Ecto neural progenitor cell (in vitro differentiated cells): Measurements from ENCODE around the gene ZFHX3.

Experiments
- DNase-seq: peaks from one replicate; pipeline ENCODE4 v3.0.0-alpha.2; 2018; ENCODE audit warnings: low spot score

The ZFHX3 gene

GRCh38 chr16:73056448-73056847, 8.5 kb upstream of the ZFHX3 start:
- no peak for DNase-seq

- no peak for DNase-seq
These were observed 7.0 kb upstream of the ZFHX3 start for GRCh38 chr16:73054813-73055482.

- no peak for DNase-seq
These were observed 6.5 kb upstream of the ZFHX3 start for GRCh38 chr16:73054498-73054812.

- DNase-seq, result no peak
These were observed 6.2 kb upstream of the ZFHX3 start for GRCh38 chr16:73054125-73054484.

- no peak for DNase-seq
These were observed 5.6 kb upstream of the ZFHX3 start for GRCh38 chr16:73053364-73054124.

- no peak for DNase-seq
These were observed 5.1 kb upstream of the ZFHX3 start for GRCh38 chr16:73053038-73053363.

- no peak for DNase-seq
These were observed 4.6 kb upstream of the ZFHX3 start for GRCh38 chr16:73052576-73052975.

GRCh38 chr16:73051961-73052360, 4.0 kb upstream of the ZFHX3 start:
- no peak for DNase-seq

GRCh38 chr16:73051226-73051625, 3.3 kb upstream of the ZFHX3 start:
- DNase-seq, result no peak

- no peak for DNase-seq
These were observed 2.5 kb upstream of the ZFHX3 start for GRCh38 chr16:73050201-73051099.

- DNase-seq, result no peak
These were observed 1.6 kb upstream of the ZFHX3 start for GRCh38 chr16:73049511-73049910.

- no peak for DNase-seq
These were observed 1.2 kb upstream of the ZFHX3 start for GRCh38 chr16:73049091-73049490.

GRCh38 chr16:73048292-73049080, 558 bp upstream of the ZFHX3 start:
- peak; percentile 89 for DNase-seq

- no peak for DNase-seq
These were observed 750 bp downstream of the ZFHX3 start for GRCh38 chr16:73047221-73047535.

GRCh38 chr16:73046849-73047214, 1.1 kb downstream of the ZFHX3 start:
- no peak for DNase-seq

GRCh38 chr16:73046202-73046848, 1.6 kb downstream of the ZFHX3 start:
- no peak for DNase-seq

- DNase-seq, result no peak
These were observed 4.0 kb downstream of the ZFHX3 start for GRCh38 chr16:73043828-73044467.

- no peak for DNase-seq
These were observed 5.1 kb downstream of the ZFHX3 start for GRCh38 chr16:73042807-73043206.

GRCh38 chr16:73041676-73042075, 6.3 kb downstream of the ZFHX3 start:
- no peak for DNase-seq

GRCh38 chr16:73040735-73041402, 7.1 kb downstream of the ZFHX3 start:
- DNase-seq, result no peak

GRCh38 chr16:73040136-73040535, 7.8 kb downstream of the ZFHX3 start:
- DNase-seq, result no peak
